AG08395 (cell line): ENCODE measurements around the gene KIF15.
A peak's percentile ranks its signal among the peaks of the same experiment; 100 is the strongest.
"Not testable (repeated sequence)": the region's sequence is repeated elsewhere in the genome, so short reads cannot be mapped to it uniquely, and the experiment has no call there.

Source experiments
- DNase-seq: peaks from one replicate; pipeline ENCODE4 v3.0.0; 2012; ENCODE audit warnings: mixed read lengths, low spot score

Gene KIF15

GRCh38 chr3:44821206-44821605, 59.6 kb downstream of the KIF15 start:
- not testable (repeated sequence) for DNase-seq

DNA sequence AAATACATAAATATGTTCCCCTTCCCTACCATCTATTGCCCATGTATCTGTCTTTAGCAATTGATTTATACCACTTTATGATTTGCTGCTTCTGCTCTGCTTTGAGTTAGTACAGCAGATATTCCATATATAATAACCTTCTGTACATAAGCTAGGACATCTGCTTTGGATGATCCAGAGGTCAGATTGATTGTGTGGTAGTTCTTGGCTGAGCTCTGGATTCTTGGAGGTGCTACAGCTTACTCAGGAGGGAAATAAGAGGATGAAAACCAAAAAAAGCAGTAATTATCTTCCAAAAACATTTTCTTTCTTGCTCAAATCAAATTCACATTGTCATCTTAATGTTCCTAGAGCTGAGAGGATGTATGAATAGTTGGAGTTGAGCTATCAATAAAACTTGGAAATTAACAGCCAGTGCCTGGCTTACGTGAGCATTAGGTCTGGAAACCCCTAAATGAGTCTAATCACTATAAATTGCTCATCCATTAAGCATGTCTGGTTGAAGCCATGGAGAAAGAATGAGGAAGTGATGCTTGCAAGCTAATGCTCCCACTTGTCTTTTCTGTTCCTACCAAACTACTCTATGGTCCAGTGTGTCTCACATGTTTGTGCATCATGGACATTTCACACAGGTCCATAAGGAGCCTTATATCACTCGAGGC, 63.8 kb downstream of the KIF15 start:
- peak; percentile 59 for DNase-seq

- DNase-seq = no peak
These were observed 65.6 kb downstream of the KIF15 start for GRCh38 chr3:44827196-44827595.

DNA sequence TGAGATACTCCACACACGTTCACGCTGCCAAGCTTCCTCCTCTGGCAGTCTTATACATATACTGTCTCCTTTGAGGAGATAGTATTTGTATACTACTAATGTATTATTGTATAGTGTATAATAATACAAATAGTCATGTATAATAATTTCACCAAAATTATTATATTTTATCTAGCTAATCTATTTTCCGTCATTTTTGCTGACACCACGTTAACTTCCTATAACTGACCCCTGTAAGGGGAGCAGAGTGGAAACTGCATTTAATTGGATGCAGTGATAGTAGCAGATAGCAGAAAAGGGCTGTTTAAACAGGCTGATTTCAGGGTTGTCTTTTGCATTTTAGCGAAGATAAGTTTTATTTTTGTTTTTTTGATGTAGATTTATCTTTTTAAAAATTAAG, 69.6 kb downstream of the KIF15 start:
- no peak for DNase-seq

DNA sequence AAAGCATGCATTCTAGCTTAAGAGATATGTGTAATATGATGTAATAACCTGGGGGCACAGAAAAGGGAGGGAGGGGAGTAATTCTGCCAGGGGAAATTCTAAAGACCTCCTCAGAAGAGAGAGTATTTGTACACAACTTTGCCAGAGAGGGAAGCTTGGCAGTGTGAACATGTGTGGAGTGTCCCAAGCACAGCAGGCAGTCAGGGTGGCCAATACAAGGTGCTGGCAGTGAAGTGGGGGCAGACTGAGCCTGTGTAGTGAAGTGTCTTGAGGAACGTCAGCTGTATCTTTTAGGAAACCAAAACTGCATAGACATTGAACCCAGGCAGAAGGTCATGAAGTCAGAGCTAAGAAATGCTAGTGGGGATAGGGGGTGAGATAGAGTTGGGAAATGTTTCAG, 70.4 kb downstream of the KIF15 start:
- DNase-seq = no peak

- no peak for DNase-seq
These were observed 71.4 kb downstream of the KIF15 start for GRCh38 chr3:44832965-44833364.

GRCh38 chr3:44833394-44833793, 71.8 kb downstream of the KIF15 start:
- DNase-seq = no peak

DNA sequence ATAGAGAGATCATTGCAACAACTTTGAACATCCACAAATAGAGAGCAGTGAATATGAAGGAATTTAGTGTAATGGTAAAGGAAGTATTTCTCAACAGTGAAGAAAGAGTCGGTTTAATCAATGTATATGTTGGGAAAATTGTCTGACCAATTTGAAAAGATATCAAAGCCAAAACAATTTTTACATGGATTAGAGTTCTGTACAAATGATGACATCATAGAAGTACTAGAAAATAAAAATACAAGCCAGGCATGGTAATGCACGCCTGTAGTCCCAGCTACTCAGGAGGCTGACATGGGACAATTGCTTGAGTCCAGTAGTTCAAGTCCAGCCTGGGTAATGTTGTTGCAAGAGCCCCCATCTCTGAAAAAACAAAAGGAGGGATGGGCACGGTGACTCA, 74.1 kb downstream of the KIF15 start:
- DNase-seq = no peak

DNA sequence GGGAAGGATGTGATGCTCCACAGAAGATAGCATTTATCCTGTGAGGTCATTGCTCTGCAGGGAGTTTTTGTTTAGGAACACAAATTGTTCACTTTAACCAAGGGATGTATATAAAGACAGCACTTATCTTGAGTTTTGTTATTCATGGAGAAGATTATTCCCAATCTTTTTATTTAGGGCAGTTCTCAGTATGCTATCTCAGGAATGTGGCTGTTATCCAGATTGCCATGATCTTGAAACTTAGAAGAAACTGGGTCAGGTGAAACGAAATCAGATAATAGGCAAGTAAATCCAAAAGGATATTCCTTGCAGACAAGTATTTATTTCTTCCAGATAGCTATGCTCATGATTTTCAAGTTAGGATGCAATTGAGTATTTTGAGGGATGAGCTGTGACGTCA, 80.8 kb downstream of the KIF15 start:
- no peak for DNase-seq

DNA sequence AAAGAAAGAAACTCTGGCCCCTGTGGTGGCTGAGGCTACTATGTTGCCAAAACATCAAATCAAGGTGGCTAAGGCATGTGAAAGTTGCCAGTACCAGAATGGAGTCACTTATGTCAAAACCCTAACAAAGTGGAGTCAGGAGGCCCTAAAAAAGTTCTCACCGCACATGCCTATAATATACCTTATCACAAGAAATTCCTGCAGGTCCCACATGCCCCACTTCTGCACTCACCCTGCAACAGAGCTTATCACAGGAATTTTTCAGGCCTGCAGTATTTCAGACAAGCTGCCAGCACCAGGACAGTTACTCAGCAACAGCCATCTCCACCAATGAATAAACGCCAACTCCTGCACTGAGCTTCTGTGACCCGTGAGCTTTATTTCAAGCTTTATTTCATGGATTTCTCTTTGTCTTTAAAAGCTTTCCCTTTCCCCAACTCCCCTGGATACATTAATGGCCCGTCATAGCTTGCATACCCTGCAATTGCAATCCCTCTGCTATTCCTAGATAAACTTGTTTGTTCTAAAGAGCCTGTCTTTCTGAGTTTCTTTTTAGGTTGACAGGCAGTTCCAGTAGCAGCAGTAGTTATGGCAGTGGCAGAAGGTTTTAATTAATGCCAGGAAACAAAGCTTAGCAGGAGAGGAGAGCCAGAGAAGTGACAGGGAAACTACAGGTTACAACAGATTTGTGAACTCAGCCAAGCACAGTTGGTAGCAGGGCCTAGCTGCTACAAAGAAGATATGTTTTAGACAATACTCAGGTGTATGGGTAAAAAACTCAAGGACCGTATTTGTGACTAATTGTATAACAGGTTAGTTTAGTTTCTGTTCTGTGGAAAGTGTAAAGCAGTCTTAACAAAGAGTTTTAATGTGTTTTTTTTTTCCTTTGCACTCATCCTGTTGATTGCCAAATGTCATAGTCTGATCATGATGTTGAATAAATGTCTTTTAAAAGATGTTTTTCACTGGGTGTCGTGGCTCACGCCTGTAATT, 84.2 kb downstream of the KIF15 start:
- DNase-seq = peak; percentile 20

- no peak for DNase-seq
These were observed 87.0 kb downstream of the KIF15 start for GRCh38 chr3:44848634-44849033.

- DNase-seq = not testable (repeated sequence)
These were observed 95.1 kb downstream of the KIF15 start for GRCh38 chr3:44856663-44857062.

DNA sequence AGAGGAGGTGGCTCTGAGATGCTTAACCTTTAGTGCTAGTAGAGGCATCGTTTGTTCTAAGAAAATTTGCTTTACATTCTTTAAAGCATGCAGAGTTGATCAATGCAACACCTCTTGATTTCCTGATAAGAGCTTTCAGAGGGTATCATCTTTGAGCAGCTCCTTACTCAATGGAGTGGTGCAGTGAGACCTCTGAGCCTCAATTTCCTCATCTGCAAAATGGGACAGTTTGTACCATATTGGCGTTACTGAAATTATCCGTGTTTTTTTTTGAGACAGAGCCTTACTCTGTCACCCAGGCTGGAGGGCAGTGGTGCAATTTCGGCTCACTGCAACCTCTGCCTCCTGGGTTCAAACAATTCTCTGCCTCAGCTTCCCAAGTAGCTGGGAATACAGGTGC, 98.5 kb downstream of the KIF15 start:
- DNase-seq = no peak

- DNase-seq = peak; percentile 99
These were observed 100.0 kb downstream of the KIF15 start, which contains the start of gene TMEM42 for GRCh38 chr3:44861412-44862225. Gene TMEM42, plus strand, starts transcription at chr3:44861912. Its CDS starts 13 bp downstream, at chr3:44861925.

- no peak for DNase-seq
These were observed 100.6 kb downstream of the KIF15 start for GRCh38 chr3:44862226-44862637.

GRCh38 chr3:44865272-44866035, 103.9 kb downstream of the KIF15 start:
- no peak for DNase-seq

GRCh38 chr3:44867421-44868111, 106.0 kb downstream of the KIF15 start:
- no peak for DNase-seq

DNA sequence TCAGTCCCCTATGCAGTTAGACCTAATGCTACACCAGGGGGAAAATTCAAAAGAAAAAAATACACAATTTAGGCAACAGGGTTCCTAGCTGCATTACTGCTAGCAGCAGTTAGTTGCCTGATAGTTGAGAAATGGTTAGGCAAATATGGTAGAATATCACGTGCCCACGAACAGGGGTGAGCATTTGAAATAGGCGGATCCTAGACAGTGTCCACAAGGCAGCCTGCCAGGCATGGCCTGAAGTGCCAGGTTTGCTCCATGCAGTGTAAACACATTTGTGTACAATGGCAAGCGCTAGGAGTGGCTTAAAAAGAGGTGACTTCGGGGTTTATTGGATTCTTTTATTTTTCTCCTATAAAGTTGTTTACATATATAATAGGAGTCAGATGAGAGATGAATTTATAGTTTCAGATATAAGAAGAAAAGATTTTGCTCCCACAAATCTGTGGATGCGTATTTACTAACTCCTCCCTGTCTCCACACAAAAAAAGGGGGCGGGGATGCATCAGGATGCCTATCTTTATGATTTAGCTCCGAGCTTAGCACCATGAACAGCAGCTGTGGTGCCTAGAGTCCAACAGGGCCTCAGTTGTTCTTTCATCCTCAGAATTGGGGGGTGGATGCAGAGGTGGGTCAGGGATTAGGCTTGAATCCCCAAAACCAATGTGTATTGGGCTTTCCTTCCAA, 108.9 kb downstream of the KIF15 start:
- no peak for DNase-seq

GRCh38 chr3:44874308-44874707, 112.7 kb downstream of the KIF15 start, which contains the start of gene TGM4:
Gene TGM4, plus strand, starts transcription at chr3:44874608. Its CDS starts 71 bp downstream, at chr3:44874679.
- DNase-seq = no peak

GRCh38 chr3:44875596-44875995, 114.0 kb downstream of the KIF15 start:
- no peak for DNase-seq
